AG04449 (cell line): ENCODE measurements around the gene HDAC4.

ENCODE experiments used
- CTCF ChIA-PET: fragments of 350-600 bp; formaldehyde crosslinking; extraction: SDS; loops from one replicate; lab custom pipeline; 2021; ENCODE audit warnings: antibody characterized with exemption; lab: Yijun Ruan, JAX
- POLR2A ChIA-PET: fragments of 400-600, 350-600 bp; formaldehyde crosslinking; extraction: SDS; loops from one replicate; lab custom pipeline; 2020; ENCODE audit warnings: antibody characterized with exemption, inconsistent platforms; lab: Yijun Ruan, JAX
- DNase-seq: peaks from one replicate; pipeline ENCODE4 v3.0.0-alpha.2; 2010; ENCODE audit warnings: low read depth, low spot score
- H3K4me3 ChIP-seq: 2 replicates; pipeline ENCODE4 v1.5.1; 2011; ENCODE audit warnings: low read depth, mild to moderate bottlenecking, control low read depth, low read length
- TF ChIP-seq, protein P1 (sequence below): IDR thresholded peaks from one replicate; pipeline ENCODE4 v1.5.1; 2011; ENCODE audit warnings: mild to moderate bottlenecking, moderate library complexity, low read length, control low read depth, inconsistent platforms; ENCODE audit not compliant: insufficient read depth; ENCODE audit errors: missing control alignments

HDAC4 gene

DNA sequence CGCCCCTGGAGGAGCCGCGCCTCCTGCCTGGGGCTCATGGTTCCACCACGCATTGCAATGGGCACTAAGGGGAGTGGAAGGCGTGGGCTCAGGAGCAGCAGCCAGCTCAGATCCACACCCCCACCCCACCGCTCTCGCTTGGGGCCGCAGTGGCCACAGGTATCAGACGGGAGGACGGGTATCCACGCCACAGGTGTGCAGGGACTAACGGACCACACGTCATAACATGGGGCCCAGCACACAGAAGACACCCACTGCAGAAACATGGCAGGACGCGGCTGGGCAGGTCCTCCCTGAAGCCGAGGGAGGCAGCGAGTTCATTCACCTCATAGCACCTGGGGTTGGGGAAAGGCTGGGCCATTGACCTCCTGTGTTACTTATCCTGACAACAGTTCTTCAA lies 13.0 kb downstream of the HDAC4 start:
- ChIA-PET POLR2A (no interaction called here), CTCF (no interaction called here)
- TF ChIP-seq, protein P1, sequence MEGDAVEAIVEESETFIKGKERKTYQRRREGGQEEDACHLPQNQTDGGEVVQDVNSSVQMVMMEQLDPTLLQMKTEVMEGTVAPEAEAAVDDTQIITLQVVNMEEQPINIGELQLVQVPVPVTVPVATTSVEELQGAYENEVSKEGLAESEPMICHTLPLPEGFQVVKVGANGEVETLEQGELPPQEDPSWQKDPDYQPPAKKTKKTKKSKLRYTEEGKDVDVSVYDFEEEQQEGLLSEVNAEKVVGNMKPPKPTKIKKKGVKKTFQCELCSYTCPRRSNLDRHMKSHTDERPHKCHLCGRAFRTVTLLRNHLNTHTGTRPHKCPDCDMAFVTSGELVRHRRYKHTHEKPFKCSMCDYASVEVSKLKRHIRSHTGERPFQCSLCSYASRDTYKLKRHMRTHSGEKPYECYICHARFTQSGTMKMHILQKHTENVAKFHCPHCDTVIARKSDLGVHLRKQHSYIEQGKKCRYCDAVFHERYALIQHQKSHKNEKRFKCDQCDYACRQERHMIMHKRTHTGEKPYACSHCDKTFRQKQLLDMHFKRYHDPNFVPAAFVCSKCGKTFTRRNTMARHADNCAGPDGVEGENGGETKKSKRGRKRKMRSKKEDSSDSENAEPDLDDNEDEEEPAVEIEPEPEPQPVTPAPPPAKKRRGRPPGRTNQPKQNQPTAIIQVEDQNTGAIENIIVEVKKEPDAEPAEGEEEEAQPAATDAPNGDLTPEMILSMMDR, result no peak
- no peak overlapping the region for H3K4me3 ChIP-seq
- DNase-seq, result no peak

DNA sequence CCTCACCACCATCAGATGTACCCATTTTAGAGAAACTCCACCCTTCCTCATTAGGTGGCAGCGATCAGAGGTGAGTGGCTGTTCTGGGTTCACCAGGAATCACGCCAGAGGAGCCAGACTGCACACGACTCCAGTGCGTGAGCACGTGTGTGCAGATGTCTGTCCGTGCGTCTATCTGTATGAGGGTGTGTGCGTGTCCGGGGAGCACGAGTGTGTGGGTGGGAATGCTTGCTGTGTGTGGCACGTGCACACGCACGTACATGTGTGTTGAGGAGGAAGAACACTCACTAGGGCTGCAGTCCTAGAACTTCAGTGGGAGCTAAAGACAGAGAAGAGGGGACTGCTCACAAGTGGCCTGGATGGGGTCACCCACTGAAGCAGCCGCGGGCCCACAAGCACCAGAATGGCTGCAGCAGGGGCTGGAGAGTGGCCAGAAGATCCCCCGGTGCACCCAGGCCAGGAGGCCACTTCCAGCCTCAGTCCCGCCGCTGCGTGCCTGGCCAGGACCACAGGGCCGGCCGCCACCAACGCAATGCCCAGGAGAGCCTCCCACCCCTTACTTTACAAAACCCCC lies 13.9 kb downstream of the HDAC4 start:
- TF ChIP-seq, protein P1, result no peak
- CTCF ChIA-PET, result no interaction called here
- POLR2A ChIA-PET, result no interaction called here

DNA sequence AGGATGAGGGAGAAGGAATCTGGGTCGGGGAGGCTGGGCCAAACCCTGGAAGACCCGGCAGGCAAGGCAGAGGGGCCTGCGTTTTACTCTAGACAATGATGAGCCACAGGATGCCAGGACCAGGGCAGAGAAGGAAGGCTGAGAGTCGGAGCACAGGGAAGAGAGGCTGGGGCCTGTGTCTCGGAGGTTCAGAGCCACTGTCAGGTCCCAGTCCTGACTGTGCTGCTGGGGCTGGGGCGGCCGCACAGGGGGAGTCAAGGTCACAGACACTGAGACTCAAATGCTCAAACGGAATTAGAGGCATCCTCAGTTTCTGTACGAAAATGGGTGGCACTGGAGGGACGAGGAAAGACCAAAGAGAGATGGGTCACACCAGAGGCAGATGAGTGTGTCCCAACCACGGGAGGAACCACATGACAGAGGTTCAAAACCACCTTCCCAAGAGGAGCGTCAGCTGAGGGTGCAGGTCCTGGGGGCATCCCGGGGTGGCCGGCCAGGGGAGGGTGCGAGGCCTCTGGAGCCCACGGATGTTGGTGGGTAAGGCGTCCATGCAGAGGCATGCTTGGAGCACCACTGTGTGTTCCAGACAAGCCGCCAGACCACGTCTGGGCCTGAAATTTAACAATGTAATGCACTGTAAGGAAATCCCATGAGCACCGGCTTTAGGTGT lies 14.7 kb downstream of the HDAC4 start:
- CTCF ChIA-PET, result no interaction called here
- POLR2A ChIA-PET, result no interaction called here
- no peak for DNase-seq
- no peak overlapping the region for H3K4me3 ChIP-seq
- TF ChIP-seq, protein P1, result no peak

More for the DNA sequence above, 13.9 kb downstream of the HDAC4 start:
- H3K4me3 ChIP-seq, result no peak overlapping the region
- no peak for DNase-seq

DNA sequence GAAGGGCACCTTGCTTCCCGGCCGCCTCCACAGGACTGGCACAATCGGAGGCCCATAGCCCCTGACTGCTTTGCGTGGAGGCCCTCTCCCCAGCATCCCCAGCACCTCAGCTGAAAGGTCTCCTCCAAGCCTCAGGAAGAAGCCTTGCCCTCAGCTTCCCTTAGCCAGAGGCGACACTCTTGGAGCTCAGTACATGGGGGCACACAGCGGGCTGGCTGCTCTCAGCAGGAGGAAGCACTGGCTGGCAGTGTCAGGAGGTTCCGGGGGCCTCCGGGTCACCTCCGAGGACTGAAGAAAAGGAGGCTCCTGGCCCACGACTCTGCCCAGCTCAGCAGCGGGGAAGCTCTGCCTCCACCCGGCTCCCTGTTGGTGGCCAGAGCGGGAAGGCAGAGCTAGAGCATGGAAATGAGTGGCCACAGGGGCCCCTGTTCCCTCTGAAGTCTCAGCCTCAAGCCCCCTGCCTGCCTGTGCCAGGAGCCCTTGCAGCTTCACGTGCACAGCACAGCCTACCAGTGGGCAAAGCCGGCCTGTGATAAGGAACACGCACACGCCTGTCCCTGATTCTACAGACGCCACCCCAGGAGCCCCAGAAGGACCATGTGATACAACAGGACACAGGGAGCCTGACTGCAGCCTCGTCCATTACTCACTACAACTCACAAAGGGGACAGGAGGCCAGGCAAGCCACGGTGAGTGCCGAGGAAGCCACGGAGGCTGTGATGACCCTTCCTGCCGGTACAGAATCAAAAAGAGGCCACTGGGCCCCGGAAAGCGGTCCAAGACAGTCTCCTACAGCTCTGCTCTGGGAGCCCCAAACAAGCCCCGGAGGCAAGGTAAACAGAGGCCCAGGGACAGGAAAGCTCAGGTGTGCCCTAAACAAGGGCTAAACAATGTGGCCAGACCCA lies 15.5 kb downstream of the HDAC4 start:
- POLR2A ChIA-PET, result no interaction called here
- CTCF ChIA-PET, result no interaction called here
- no peak overlapping the region for H3K4me3 ChIP-seq
- no peak for DNase-seq
- TF ChIP-seq, protein P1, result no peak

DNA sequence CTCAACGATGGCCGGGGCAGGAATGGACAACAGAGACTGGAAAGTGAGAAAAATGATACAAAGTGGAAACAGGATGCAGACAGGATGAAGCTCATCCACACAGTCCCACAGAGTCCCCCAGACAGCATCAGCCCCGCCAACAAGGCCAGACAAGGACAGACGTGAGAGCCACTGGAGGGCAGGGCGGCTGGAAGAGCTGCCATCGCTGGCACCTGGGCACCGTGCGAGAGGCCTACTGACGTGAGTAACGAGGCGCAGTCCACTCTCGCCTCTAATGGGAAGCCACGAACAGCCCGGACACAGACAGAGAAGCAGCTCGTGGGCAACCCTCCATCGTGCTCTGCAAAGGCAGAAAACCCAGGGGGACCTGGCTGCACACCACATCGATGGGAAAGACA lies 17.1 kb downstream of the HDAC4 start:
- no peak overlapping the region for H3K4me3 ChIP-seq
- DNase-seq, result no peak
- ChIA-PET CTCF (no interaction called here), POLR2A (no interaction called here)
- TF ChIP-seq, protein P1, result no peak
